ENCODE data around the gene ERN1. TPM values are rescaled to one million over a fixed set of nuclear protein-coding genes. Genes with fewer than 3 reads are reported as not detected.
A peak's percentile ranks its signal among the peaks of the same experiment; 100 is the strongest.

Gene ERN1
- total and polyA plus RNA-seq, 2 of the 13 experiments (the other 11 are each of a cell fraction or from before 2014, with no cell fraction given), result 6.0 to 12.7 TPM

- 0 out of 2 replicates have a peak, but pooled peaks have one; percentile 28 for TF ChIP-seq MXD3 (CRISPR knock-in tag; IDR thresholded peaks at IDR 0.05)
- TF ChIP-seq ARHGAP35 (CRISPR knock-in tag; IDR thresholded peaks at IDR 0.05; ENCODE audit: borderline replicate concordance), result peak; percentile 52; the same call in 1 of the 2 replicates
- TF ChIP-seq HES4 (CRISPR knock-in tag; IDR thresholded peaks at IDR 0.05; ENCODE audit: borderline replicate concordance), result no peak
- TF ChIP-seq SMARCE1 (IDR thresholded peaks at IDR 0.05; ENCODE audit: borderline replicate concordance), result no peak
- peak; percentile 95 for TF ChIP-seq KLF6 (CRISPR knock-in tag; IDR thresholded peaks at IDR 0.05)
- TF ChIP-seq ZNF740 (CRISPR knock-in tag; IDR thresholded peaks at IDR 0.05), result peak; percentile 80
- TF ChIP-seq, protein P1, sequence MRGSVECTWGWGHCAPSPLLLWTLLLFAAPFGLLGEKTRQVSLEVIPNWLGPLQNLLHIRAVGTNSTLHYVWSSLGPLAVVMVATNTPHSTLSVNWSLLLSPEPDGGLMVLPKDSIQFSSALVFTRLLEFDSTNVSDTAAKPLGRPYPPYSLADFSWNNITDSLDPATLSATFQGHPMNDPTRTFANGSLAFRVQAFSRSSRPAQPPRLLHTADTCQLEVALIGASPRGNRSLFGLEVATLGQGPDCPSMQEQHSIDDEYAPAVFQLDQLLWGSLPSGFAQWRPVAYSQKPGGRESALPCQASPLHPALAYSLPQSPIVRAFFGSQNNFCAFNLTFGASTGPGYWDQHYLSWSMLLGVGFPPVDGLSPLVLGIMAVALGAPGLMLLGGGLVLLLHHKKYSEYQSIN (CRISPR knock-in tag; IDR thresholded peaks at IDR 0.05; ENCODE audit: borderline replicate concordance), result no peak
- TF ChIP-seq HHEX (CRISPR knock-in tag; IDR thresholded peaks at IDR 0.05), result no peak
- TF ChIP-seq RXRB (CRISPR knock-in tag; IDR thresholded peaks at IDR 0.05; ENCODE audit: borderline replicate concordance), result peak; percentile 98
- no peak for TF ChIP-seq MTA3 (CRISPR knock-in tag; IDR thresholded peaks at IDR 0.05)
- TF ChIP-seq GATAD1 (CRISPR knock-in tag; IDR thresholded peaks at IDR 0.05), result peak; percentile 82
- peak; percentile 77 for TF ChIP-seq ZSCAN22 (CRISPR knock-in tag; IDR thresholded peaks at IDR 0.05)
- TF ChIP-seq KLF12 (CRISPR knock-in tag; IDR thresholded peaks at IDR 0.05; ENCODE audit: borderline replicate concordance), result peak; percentile 94; the same call in 1 of the 2 replicates
- TF ChIP-seq BORCS8-MEF2B (CRISPR knock-in tag; IDR thresholded peaks at IDR 0.05), result peak; percentile 92
- TF ChIP-seq ETV6 (CRISPR knock-in tag; conservative IDR thresholded peaks at IDR 0.05), result peak; percentile 75; the same call in 1 of the 2 replicates
- peak; percentile 99 for TF ChIP-seq ZEB1 (IDR thresholded peaks at IDR 0.05; ENCODE audit: insufficient replicate concordance, low read depth)
- peak; percentile 94; the same call in 1 of the 2 replicates for TF ChIP-seq STAT6 (CRISPR knock-in tag; IDR thresholded peaks at IDR 0.05; ENCODE audit: borderline replicate concordance)
- no peak; the same call in 1 of the 2 replicates for TF ChIP-seq RFX3 (CRISPR knock-in tag; IDR thresholded peaks at IDR 0.05)
- no peak; the same call in 1 of the 2 replicates for TF ChIP-seq KDM5A (IDR thresholded peaks at IDR 0.05; ENCODE audit: borderline replicate concordance, low read length)
- no peak for TF ChIP-seq ZNF660 (CRISPR knock-in tag; IDR thresholded peaks at IDR 0.05; ENCODE audit: borderline replicate concordance, low read depth)
- peak; percentile 67; the same call in 1 of the 2 replicates for TF ChIP-seq ZSCAN12 (CRISPR knock-in tag; IDR thresholded peaks at IDR 0.05)
- peak; percentile 99 for TF ChIP-seq SMAD3 (CRISPR knock-in tag; IDR thresholded peaks at IDR 0.05)
- no peak for TF ChIP-seq ZNF20 (CRISPR knock-in tag; IDR thresholded peaks at IDR 0.05)
- TF ChIP-seq MTA1 (CRISPR knock-in tag; IDR thresholded peaks at IDR 0.05; ENCODE audit: borderline replicate concordance), result peak; percentile 99
Measured at GRCh38 chr17:64150237-64151015, 20.5 kb upstream of the ERN1 start (continued).

Measured in HepG2 (cell line).